HG03280 (cell line): ENCODE data around the gene PDE4D.
A peak's percentile ranks its signal among the peaks of the same experiment; 100 is the strongest.

Experiments
- ATAC-seq: cut with Tn5 transposase; IDR thresholded peaks from one replicate; pipeline ENCODE4 v1.9.1; 2021; ENCODE audit warnings: mild to moderate bottlenecking, moderate library complexity; ENCODE audit not compliant: unreplicated experiment

The PDE4D gene

DNA sequence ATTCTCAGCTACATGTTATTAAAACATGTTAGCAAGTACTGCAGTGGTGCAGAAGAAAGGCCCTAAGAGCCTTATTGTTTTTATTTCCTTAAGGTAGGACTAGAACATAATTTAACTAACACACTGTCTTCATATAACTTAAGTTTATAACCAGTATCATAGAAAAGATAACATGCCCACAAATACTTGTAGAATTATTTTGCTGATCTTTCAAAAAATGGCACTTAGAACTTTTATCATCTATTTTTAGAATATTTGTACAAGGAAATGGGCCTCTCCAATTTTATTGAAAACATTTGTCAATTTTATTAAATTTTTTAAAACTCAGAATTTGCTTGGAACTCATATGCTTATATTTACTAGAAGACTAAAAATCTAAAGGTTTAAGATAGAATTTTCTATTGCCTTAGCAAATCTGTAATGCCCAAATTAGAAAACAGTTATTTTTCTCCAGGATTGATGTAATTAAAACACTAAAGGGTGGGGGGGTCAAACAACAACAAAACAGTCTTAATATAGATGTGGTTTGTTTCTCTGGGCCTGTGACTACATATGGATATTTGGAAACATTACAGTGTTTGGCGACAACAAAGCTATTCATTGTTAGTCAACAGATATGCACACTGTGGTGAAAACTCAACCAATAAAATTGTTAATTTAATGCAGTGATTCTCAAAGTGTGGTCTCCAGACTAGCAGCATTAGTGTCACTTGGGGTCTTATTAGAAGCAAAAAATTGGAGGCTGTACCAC lies 360.4 kb downstream of the PDE4D start:
- ATAC-seq, result no peak

DNA sequence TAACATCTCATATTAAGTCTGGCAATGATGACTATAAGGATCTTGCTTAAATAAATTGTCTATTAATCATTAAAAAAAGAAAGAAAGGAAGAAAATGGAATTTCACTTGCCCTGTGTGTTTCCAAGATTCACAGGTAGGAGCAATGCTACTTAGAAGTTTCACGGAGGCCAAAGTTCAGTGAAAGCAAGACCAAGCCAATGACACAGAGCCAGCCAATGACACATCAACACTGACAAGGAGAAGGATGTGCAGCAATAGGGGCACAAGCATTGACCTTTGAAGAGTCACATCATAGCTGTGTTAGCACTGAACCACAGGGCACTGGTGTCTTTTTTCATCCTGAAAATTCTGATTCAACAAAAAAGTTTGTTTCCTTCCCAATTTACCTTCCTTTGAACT lies 364.3 kb downstream of the PDE4D start:
- no peak for ATAC-seq

DNA sequence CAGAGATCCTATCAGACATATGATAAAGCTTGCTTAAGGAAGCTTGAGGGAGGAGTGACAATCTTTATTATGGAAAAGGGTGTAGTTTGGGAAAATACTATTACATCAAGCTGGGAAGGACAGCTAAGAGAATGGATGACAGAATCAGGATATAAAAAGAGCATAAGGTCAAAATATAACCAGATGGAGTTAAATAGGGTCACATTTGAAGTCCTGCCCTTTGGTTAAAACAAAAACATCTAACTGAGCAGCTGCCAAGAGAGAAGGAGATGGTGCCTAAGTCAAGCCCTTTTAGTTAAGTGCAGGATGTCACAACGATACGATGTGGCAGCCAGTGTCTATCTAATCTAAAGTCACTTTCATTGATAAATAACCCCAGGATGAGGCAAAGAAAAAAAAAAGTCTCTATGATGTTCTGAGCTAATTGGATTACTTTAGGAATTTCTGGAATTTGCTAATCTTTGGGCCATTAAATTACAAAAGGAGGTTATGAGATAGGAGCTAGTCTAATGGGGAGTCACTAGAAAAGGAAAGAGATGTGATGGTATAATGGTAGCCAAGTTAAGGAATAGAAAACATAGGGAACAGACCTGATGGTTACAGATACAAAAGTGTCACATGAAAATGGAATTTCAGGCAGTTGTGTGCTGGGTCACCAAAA lies 365.2 kb downstream of the PDE4D start:
- ATAC-seq, result no peak

DNA sequence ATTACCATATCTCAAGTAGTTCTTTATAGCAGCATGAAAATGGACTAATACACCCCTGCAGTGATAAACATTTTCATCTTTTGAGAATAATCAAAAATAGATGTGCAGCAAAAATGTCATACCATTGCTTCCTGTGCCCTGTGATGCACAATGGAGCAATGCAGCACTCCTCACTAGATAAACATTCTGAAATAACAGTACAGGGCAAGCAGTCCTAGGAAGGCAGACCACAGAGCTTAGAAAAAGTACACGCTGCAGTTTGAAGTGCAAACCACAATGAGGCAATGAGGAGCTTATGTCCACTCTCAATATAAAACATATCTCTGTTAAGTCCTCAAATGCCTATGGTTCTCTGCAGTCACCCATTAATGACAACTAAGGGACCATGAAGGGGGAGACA lies 367.6 kb downstream of the PDE4D start:
- ATAC-seq, result no peak

DNA sequence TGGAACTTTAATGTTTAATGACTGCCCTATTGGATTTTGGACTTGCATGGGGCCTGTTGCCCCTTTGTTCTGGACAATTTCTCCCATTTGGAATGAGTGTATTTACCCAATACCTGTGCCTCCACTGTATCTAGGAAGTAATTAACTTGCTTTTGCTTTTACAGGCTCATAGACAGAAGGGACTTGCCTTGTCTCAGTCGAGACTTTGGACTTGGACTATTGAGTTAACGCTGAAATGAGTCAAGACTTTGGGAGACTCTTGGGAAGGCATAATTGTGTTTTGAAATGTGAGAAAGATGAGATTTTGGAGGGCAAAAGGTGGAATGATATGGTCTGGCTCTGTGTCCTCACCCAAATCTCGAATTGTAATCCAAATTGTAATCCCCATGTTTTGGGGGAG lies 368.2 kb downstream of the PDE4D start:
- no peak for ATAC-seq

DNA sequence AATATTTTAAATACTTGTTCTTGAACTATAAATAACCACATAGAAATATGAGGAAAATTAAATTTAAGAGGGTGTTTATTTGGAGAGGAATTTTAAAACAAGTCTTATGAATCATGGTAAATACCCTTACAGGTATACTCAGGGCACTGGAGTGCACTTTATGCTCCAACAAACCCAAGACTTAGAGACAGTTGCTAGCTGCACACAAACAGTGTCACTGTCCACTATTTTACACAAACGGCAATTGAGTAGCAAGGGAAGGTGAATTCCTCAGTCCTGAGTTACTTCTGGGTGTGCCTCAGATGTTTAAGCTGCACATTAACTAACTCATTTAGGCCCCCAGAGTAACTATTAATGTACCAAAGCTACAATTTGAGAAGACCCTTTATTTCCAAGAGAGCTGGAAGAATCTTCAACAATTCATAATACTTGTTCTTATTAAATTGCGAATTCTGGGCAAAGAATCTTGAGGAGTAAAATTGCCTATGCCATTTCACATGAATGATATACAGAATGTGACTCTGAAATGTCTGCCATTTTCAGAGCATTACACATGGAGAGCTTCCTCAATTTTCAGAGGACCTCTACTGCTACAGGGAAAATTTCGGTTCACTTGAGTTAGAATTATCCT lies 371.2 kb downstream of the PDE4D start:
- ATAC-seq, result no peak

DNA sequence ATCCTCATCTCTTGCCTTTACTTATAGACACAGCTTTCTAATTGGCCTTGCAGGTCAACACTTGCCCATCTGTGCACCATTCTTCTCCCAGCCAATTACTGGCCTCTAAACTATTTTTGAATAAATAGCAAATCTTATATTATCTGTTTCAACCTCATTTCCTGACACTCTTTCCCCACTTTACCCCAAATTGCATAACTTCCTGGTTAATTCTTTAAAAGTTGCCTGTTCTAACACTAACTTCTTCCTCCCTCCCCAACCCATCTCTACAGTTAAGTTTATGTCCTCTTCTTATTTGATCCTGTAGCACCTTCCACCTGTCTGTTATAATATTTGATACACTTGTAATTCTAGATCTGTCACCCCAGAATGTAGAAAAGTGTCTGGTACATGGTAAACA lies 372.1 kb downstream of the PDE4D start:
- ATAC-seq, result no peak

DNA sequence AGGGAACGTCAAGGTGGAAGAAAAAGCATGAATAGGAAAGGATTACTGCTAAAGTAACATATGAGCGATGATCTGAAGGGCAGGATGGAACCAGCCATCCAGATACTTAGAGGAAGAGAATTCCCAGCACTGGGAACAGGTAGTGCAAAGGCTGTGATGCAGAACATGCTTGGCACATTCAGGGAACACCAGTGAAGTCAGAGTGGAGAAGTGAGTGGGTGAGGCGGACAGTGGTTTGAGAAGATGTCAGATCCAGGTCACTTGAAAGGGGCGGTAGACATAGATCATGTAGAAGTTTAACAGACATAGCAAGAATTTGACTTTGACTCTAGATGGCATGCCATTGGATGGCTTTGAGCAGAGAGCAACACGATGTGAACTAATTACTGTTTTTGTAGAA lies 374.2 kb downstream of the PDE4D start:
- ATAC-seq, result no peak

DNA sequence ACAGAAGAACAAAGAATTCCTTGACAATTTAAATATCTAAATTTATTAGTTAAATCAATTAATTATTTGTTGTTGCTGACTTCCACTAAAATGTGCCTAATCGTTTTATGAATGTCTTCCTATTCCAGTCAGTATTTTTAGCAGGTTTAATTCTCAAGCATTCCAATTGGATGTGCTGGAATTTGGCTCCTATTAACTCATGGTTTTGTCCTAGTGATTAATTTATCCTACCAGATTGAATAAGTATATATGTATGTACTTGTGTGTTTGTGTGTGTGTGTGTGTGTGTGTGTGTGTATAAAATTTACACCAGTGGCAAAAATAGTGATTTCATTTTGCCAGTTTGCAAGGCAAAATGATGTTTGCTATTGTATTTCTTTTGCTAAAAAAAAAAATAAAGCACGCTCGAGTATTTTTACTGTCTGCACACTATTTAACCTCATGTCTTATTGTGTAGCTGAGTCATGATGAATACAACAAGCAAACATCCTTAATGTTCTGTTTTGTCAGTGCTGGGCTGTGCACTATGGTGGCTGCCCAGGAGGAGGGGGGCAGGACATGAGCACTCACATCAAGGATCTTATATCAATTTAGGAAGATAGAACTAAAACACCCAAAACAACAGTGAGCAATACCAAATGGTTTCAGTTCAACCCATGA lies 375.5 kb downstream of the PDE4D start:
- no peak for ATAC-seq

DNA sequence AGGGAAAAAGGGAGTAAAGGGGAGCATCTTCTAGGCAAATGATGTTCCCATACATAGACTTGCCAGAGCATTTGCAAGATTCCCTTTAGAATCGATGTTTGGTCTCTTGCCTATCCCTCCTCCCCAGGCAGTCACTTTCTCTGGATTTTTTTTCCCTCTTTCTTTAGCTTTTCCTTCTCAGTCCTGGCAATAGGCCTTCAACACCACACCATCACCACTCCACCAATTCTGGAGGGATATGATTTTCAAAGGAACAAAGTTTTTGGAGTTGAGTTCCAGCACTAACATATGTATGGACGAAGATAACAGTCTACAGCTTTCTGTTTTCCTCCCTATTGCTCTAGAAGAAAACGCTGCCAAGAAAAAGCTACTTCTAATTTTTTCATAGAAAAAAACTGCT lies 377.4 kb downstream of the PDE4D start:
- ATAC-seq, result no peak

DNA sequence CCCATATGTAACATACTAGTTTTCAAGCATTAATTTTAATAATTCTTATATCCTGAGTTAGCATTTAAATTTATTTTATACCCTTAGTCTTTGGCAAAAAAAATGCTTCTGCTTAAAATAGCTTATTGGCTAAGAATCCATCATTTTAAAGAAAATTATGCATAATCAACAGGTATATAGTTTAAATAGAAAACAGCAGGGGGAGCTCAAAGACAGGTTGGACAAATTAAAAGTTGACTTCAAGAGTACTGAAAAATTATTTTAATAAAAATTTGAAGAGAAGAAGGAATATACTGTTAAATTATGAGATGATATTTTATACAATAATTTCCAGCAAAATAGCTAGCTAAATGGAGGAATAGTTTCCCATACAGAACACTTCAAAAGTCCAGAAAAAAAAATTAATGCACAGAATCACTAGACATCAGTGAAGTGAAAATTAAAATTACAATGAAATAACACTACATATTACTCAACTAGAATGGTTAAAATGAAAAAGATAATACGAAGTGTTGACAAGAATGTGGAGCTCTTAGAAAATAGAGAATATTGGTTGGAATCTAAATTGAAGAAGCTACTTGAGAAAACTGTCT lies 387.1 kb downstream of the PDE4D start:
- ATAC-seq, result no peak

DNA sequence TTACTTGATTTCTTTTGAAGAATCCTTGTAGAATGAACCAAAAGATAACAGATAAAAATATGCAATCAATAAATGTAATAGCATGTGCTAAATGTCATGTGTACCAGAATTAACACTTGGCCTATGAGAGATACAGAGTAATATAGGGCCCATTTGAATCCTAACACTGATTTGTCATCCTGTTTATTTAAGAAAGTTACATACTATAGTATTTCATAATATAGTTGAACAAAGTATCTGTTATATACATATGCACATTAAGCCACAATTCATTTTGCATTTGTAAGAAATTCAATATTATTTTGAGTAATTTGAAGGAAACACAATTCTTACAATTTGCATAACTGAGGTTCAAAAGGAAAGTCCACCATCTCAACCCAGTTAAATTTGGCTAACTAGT lies 389.5 kb downstream of the PDE4D start:
- no peak for ATAC-seq

DNA sequence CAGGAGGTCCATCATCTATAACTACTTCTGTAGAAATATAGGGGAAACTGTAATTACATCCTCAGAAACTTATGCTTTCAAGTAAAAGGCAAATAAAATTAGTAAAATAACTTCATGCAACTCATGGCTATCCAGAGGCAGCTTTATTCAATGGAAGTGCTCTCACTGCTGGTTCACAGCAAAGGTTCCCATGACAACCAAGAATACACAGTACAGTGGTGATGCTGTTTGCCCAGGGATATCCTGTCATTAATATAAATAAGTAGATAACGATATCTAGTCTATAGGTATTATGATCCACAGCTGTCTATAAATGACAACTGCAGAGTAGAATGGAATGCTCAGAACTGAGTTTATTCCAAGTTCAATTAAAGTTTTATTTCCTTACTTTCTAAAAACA lies 390.3 kb downstream of the PDE4D start:
- ATAC-seq, result no peak

DNA sequence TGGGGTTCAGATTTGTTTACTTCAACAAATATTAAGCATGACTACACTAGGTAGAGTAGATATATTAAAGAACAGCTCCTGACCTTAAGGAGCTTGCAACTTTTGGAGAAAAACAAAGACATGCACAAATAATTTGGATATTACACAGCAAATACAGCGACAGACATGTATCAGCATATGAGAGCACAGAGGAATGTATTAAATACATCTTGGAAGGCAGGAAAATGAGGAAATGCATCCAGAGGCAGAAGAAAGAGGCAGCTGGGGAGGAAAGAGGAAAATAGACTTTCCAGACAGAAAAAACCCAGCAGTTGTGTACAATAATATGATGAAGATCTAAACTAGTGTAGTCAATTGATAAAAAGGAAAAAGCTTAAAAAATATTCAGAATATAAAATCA lies 392.2 kb downstream of the PDE4D start:
- no peak for ATAC-seq

DNA sequence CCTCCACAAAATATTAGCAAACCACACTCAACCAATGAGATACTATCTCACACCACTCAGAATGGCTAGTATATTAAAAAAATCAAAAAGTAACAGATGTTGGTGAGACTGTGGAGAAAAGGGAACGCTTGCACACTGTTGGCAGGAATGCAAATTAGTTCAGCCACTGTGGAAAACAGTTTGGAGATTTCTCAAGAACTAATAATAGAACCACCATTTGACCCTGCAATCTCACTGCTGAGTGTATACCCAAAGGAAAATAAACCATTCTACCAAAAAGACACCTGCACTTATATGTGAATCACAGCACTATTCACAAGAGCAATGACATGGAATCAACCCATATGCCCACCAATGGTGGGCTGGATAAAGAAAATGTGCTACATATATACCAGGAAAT lies 393.5 kb downstream of the PDE4D start:
- no peak for ATAC-seq

DNA sequence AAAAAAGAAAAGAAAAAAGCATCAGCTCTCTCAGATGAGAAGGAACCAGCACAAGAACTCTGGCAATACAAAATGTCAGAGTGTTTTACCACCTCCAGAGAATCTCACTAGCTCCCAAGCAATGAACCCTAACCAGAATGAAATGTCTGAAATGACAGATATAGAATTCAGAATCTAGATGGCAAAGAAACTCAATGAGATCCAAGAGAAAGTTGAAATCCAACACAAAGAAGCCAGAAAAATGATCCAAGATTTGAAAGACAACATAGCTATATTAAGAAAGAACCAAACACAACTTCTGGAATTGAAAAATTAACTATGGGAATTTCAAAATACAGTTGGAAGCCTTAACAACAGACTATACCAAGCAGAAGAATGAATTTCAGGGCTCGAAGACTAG lies 396.3 kb downstream of the PDE4D start:
- ATAC-seq, result no peak

DNA sequence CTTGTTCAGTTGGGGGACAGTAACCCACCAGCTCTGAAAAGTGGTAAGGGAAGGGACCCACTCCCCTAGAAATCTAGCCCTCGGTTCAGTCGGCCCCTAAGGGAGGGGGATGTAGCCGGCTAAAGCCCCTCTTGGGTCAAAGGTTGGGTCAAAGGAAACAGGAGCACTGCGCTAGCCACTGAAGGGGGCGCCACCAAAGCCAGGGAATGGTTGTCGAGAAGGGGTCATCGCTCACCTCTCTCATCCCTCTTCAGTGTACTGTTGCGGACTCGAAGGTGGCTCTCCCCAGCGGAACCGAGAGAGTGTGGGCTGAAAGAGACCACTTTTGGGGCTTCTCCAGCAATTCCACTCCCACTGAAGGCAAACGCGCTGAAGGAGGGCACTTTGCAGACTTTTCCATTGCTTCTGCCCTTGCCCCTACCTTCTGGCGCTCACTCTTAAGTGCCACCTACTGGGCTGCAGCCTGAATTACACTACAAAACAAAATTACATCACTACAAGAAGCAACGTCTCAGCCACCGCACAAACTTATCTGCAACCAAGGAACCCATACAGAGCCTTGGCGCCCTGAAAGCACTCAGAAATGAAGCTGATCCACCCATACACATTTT lies 396.9 kb downstream of the PDE4D start:
- peak; percentile 85 for ATAC-seq

DNA sequence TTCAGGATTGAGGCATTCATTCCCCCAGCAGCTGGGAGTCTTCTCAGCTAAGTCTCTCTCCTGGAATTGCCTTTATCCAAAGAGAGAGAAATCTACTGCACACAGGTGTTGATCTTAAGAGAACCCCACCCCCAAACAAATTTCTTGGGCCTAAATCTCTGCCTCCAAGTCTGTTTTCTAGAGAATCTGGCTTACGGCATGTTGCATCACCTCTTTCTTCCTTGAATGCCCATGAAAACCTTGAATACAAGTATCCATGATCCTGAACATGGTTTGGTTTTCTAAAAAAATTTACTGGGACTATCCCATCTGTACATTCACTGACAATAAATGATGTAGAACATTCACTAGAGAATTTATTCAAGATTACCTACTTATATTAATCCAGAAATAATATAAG lies 401.6 kb downstream of the PDE4D start:
- ATAC-seq, result no peak

DNA sequence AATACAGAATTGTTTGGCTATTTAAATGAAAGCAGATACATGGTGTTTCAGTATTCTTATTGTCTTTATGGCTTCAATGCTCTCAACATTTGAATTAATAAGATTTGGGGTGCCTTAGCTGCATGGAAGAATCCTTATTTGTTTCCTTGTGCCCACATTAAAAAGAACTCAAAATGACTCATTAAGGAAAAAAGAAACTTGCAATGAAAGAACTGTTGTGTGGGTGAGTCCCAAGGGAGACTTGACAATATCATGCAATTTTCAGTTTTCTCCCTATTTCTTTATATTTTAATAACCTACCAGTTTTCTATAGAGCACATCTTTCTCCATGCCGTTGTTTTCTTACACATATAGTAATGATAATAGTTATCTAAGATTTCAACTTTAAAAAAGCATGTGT lies 404.0 kb downstream of the PDE4D start:
- no peak for ATAC-seq

DNA sequence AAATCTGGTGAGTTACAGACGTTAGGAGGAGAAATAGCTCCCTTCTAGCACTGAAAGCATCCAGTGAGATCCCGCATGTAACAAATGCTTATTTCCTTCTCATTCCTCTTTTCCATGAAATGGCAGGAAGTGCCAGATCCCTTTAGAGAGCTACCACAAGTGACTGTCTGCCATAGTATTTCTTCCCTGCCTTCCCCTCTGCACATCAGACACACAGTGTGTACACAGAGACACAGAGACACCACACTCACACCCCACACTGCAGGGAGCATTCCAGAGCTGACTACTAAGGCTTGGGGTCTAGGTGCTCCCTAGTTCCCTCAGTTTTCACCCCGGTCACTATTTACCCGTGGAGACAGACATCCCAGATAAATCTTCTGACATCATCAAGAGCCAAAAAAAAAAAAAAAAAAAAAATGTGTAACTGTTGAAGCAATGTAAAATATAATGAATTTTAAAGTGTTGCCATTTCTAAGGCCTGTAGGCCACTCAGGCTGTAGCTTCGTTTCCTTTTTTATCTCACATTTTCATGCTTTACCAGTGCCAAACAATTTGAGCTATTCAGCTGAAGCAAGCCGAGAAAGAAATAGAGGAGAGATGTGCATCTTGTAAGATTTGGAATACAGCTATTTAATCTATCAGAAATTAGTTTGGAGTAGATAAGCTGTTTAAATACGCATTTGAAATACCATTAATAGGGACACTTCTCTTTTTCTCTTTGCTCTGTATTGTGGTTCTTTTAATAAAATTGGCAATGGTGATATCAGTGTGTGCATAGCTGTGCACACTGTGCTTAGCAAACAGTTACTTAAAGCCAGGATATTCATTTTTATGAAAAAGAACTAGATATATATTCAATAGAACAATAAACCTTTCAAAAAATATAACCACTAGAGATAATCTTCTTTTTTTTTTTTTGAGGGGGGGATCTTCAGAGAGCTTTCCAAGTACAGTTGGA lies 405.5 kb downstream of the PDE4D start:
- no peak for ATAC-seq
